ENCODE results near the gene KLHL4.

DNA sequence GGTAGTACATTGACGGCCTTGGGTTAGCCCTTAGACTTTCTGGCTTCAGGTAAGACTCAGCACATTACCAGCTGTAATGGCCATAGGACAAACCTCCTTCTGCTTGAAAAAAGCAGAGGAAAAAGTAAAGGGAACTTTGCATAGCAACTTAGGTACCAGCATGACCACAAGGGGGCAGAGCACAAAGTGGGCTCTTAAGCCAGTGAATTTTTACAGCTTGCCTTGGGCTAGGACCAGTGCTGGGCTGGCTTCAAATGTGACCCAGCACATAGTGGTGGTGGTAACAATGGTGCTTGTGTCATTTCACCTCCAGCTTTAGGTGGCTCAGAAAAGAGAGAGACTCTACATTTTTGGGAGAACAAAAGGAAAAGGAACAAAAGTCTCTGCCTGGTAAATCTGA, 66.1 kb downstream of the KLHL4 start:
- peak; percentile 71 for TF ChIP-seq CTCF (IDR thresholded peaks at IDR 0.05)
- TF ChIP-seq EZH2phosphoT487 (IDR thresholded peaks at IDR 0.05): no peak
